Coronary artery (tissue), 2 donors: ENCODE results near the gene RBM4B.

ENCODE experiments used
- DNase-seq: peaks from one replicate; pipeline ENCODE4 v3.0.0-alpha.2; 2017; ENCODE audit warnings: low spot score
- H3K27ac ChIP-seq, 2 donors: fragments of 200-600 bp; sonication (generic); one replicate each; pipeline ENCODE4 v1.5.1; 2016 to 2019
- H3K4me3 ChIP-seq: fragments of 200-600 bp; sonication (generic); 2 replicates; pipeline ENCODE4 v1.5.1; 2016; ENCODE audit warnings: mild to moderate bottlenecking, moderate library complexity
- CTCF ChIP-seq: fragments of 200-600 bp; sonication (generic); IDR thresholded peaks from one replicate; pipeline ENCODE4 v1.5.1; 2019; ENCODE audit warnings: antibody characterized with exemption

The RBM4B gene

GRCh38 chr11:66715346-66716085, 37.8 kb upstream of the RBM4B start:
- H3K4me3 ChIP-seq = no peak overlapping the region
- no peak for DNase-seq
- TF ChIP-seq CTCF = no peak
- no peak overlapping the region for H3K27ac ChIP-seq

GRCh38 chr11:66713746-66714480, 36.2 kb upstream of the RBM4B start:
- no peak for DNase-seq
- Histone ChIP-seq H3K27ac (no peak overlapping the region), H3K4me3 (no peak overlapping the region)
- no peak for TF ChIP-seq CTCF

GRCh38 chr11:66710384-66710930, 32.8 kb upstream of the RBM4B start:
- DNase-seq = no peak
- TF ChIP-seq CTCF = no peak
- no peak overlapping the region for H3K4me3 ChIP-seq
- no peak overlapping the region for H3K27ac ChIP-seq

- Histone ChIP-seq H3K27ac (no peak overlapping the region), H3K4me3 (no peak overlapping the region)
- no peak for TF ChIP-seq CTCF
- no peak for DNase-seq
These were observed 31.0 kb upstream of the RBM4B start for GRCh38 chr11:66708701-66709100.

GRCh38 chr11:66708094-66708493, 30.4 kb upstream of the RBM4B start:
- DNase-seq = no peak
- no peak for TF ChIP-seq CTCF
- no peak overlapping the region for H3K4me3 ChIP-seq
- H3K27ac ChIP-seq = no peak overlapping the region

- H3K27ac ChIP-seq = no peak overlapping the region
- DNase-seq = no peak
- no peak overlapping the region for H3K4me3 ChIP-seq
- TF ChIP-seq CTCF = no peak
These were observed 29.8 kb upstream of the RBM4B start for GRCh38 chr11:66707486-66707885.
